Measurements from ENCODE around the gene TSPAN13.
A peak's percentile ranks its signal among the peaks of the same experiment; 100 is the strongest.

TSPAN13 gene

GRCh38 chr7:16774986-16775385, 21.4 kb downstream of the TSPAN13 start:
- H2AFZ ChIP-seq (ENCODE audit: low read length), result no peak overlapping the region
- no peaks in the 10 kb centered on the region for H3K27me3 ChIP-seq (ENCODE audit: insufficient read depth, low read length)
- no peak overlapping the region for H3K4me3 ChIP-seq (ENCODE audit: low read depth, low read length, poor library complexity, severe bottlenecking)
- no peak overlapping the region for H3K4me2 ChIP-seq (ENCODE audit: low read length)
- no peaks in the 10 kb centered on the region for H3K36me3 ChIP-seq (ENCODE audit: insufficient read depth, low read length)
- H4K20me1 ChIP-seq (ENCODE audit: insufficient read depth, low read length), result no peaks in the 10 kb centered on the region
- no peak overlapping the region for H3K9ac ChIP-seq (ENCODE audit: low read length)
- no peaks in the 10 kb centered on the region for H3K9me3 ChIP-seq (ENCODE audit: low read length)
- H3F3A ChIP-seq (ENCODE audit: insufficient read depth, low read length), result no peaks in the 10 kb centered on the region
- TF ChIP-seq CTCF (IDR thresholded peaks at IDR 0.05; ENCODE audit: low read length), result no peak
- no peak for TF ChIP-seq EZH2 (IDR thresholded peaks at IDR 0.05; ENCODE audit: borderline replicate concordance, low read length)
- no peak overlapping the region for H3K27ac ChIP-seq (ENCODE audit: low read depth, low read length, poor library complexity, severe bottlenecking)
- H3K79me2 ChIP-seq (ENCODE audit: insufficient read depth, low read length), result peaks cover 29% of the 10 kb centered on the region
- H3K9me2 ChIP-seq (ENCODE audit: low read depth, low read length), result no peaks in the 10 kb centered on the region
- H3K4me1 ChIP-seq (ENCODE audit: insufficient read depth, low read length, severe bottlenecking), result peaks cover 81% of the 10 kb centered on the region

- no peaks in the 10 kb centered on the region for H3F3A ChIP-seq (ENCODE audit: insufficient read depth, low read length)
These were observed 22.5 kb downstream of the TSPAN13 start for GRCh38 chr7:16776053-16776452.

GRCh38 chr7:16778476-16778875, 24.9 kb downstream of the TSPAN13 start:
- Histone ChIP-seq H3K9ac (ENCODE audit: low read length) (no peak overlapping the region), H3K9me3 (ENCODE audit: low read length) (no peaks in the 10 kb centered on the region), H3K4me3 (ENCODE audit: low read depth, low read length, poor library complexity, severe bottlenecking) (no peak overlapping the region), H2AFZ (ENCODE audit: low read length) (no peak overlapping the region), H3K9me2 (ENCODE audit: low read depth, low read length) (no peaks in the 10 kb centered on the region), H4K20me1 (ENCODE audit: insufficient read depth, low read length) (no peaks in the 10 kb centered on the region), H3K4me1 (ENCODE audit: insufficient read depth, low read length, severe bottlenecking) (peaks cover 56% of the 10 kb centered on the region), H3K27ac (ENCODE audit: low read depth, low read length, poor library complexity, severe bottlenecking) (peak overlapping the region; percentile 2), H3K4me2 (ENCODE audit: low read length) (no peak overlapping the region; the same call in 1 of the 2 replicates), H3F3A (ENCODE audit: insufficient read depth, low read length) (no peaks in the 10 kb centered on the region), H3K36me3 (ENCODE audit: insufficient read depth, low read length) (peaks cover 3% of the 10 kb centered on the region; the same call in 1 of the 2 replicates), H3K27me3 (ENCODE audit: insufficient read depth, low read length) (no peaks in the 10 kb centered on the region), H3K79me2 (ENCODE audit: insufficient read depth, low read length) (peaks cover 29% of the 10 kb centered on the region)
- no peak for TF ChIP-seq CTCF (IDR thresholded peaks at IDR 0.05; ENCODE audit: low read length)
- no peak for TF ChIP-seq EZH2 (IDR thresholded peaks at IDR 0.05; ENCODE audit: borderline replicate concordance, low read length)

More at GRCh38 chr7:16776053-16776452, 22.5 kb downstream of the TSPAN13 start:
- H2AFZ ChIP-seq (ENCODE audit: low read length), result no peak overlapping the region
- H3K4me1 ChIP-seq (ENCODE audit: insufficient read depth, low read length, severe bottlenecking), result peaks cover 72% of the 10 kb centered on the region
- no peak overlapping the region for H3K4me2 ChIP-seq (ENCODE audit: low read length)
- no peaks in the 10 kb centered on the region for H3K9me2 ChIP-seq (ENCODE audit: low read depth, low read length)
- H3K9me3 ChIP-seq (ENCODE audit: low read length), result no peaks in the 10 kb centered on the region
- H3K27me3 ChIP-seq (ENCODE audit: insufficient read depth, low read length), result no peaks in the 10 kb centered on the region
- H3K9ac ChIP-seq (ENCODE audit: low read length), result no peak overlapping the region
- no peaks in the 10 kb centered on the region for H4K20me1 ChIP-seq (ENCODE audit: insufficient read depth, low read length)
- no peak for TF ChIP-seq CTCF (IDR thresholded peaks at IDR 0.05; ENCODE audit: low read length)
- TF ChIP-seq EZH2 (IDR thresholded peaks at IDR 0.05; ENCODE audit: borderline replicate concordance, low read length), result no peak
- H3K79me2 ChIP-seq (ENCODE audit: insufficient read depth, low read length), result peaks cover 29% of the 10 kb centered on the region
- no peak overlapping the region for H3K4me3 ChIP-seq (ENCODE audit: low read depth, low read length, poor library complexity, severe bottlenecking)
- no peak overlapping the region for H3K27ac ChIP-seq (ENCODE audit: low read depth, low read length, poor library complexity, severe bottlenecking)
- H3K36me3 ChIP-seq (ENCODE audit: insufficient read depth, low read length), result no peaks in the 10 kb centered on the region

Measured in OCI-LY1 (cell line).